HUDEP-2 (cell line): ENCODE measurements around the gene RNPEPL1.

ENCODE experiments used
- DNase-seq, 76 experiments: peaks; one replicate each; lab custom pipeline; 2025; ENCODE audit not compliant: unreplicated experiment in 76 of 76; lab: John Stamatoyannopoulos, UW

The RNPEPL1 gene

DNA sequence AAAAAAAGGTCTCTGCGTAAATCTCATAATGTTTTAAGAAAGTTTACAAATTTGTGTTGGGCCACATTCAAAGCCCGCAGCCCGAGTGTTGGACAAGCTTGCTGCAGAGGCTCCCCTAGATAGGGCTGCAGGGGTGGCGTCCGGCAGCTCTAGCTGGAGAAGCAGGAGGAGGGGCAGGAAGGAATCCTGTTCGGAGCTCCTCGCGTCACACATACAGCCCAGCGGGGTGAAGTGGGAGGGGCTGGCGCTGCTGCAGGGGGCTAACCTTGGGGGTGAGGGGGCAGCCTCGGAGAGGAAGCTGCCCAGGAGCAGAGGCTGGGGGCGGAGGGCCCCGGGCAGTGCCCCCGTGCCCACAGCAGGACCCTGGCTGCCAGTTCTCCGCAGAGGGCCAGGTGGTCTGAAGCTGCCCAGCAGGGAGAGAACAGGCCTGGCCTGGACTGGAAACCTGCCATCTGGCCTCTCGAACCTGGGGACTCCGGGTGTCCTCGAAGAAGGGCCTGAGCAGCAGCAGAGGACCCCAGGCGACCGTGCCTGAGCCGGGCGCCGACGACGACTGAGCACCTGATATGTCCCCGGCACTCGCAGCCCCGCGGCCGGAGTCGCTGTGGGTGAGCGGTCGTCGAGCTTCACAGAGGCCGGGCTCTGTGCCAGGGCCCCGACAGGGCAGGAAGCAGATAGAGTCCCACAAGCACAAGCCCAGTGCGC is 54.4 kb downstream of the RNPEPL1 start:
- DNase-seq, result peak in 18 of 76 experiments; percentile 1 to 58 (median 18)

DNA sequence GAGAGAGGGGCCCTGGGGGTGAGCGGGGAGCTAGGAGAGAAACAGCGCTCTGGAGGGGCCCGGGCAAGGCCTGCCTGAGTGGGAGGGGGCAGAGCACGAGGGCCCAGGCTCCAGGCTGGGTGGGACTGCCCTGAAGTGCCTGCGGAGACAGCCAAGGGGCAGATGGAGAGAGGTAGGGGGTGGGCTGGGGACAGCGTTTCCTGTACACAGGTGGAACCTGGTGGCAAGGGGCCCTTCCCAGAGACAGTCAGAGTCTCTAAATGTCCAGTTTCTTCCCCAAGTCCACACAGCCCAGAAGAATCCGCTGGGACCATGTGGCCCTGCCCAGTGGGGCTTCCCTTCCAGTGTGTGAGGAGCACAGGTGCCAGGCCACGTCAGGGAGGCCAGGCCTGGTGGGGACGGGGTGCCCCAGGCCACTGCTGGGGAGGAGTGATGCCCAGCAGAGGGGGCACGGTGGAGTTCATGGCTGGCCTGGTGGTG is 55.3 kb downstream of the RNPEPL1 start:
- DNase-seq, result no peak

DNA sequence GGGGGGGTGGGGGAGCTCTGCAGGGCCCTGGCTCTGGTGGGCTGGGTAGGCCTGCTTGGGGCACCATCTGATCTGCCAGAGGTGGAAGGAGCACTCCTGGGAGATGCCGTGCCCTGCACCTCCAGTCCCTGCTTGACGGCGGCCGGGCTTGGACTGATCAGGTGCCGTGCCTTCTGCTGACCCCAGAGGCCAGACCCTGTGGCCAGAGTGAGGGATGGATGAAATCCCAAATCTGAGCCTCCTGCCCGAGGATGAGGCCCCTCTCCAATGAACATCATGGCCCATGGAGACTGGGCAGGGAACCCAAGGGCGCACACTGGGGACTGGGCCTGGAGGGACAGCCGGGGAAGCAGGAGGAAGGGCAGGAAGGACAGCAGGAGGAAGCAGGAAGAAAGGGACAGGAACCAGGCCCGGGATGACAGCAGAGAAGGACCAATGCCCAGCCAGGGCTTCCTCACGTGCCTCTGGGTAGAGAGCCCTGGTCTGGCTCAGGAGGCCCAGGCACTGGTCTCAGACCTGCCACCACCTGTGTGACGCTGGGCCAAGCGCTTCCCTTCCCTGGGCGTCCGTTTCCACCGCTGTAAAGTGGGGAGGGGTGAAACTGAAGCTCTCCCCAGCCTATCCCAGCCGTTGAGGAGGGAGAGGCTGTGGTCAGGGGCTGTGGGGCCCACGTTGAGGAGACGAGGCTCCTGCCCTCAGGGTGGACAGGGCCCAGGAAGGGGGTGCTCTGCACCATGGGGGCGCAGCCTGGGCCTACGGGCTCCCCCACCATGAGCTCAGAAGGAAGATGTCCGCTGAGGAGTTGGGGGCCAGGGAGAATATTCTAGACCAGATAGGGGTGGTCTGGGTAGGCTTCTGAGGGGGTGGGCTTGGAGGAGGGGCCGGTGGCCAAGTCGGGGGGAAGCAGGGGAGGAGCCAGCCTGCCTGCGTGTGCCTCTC is 56.0 kb downstream of the RNPEPL1 start:
- no peak for DNase-seq

DNA sequence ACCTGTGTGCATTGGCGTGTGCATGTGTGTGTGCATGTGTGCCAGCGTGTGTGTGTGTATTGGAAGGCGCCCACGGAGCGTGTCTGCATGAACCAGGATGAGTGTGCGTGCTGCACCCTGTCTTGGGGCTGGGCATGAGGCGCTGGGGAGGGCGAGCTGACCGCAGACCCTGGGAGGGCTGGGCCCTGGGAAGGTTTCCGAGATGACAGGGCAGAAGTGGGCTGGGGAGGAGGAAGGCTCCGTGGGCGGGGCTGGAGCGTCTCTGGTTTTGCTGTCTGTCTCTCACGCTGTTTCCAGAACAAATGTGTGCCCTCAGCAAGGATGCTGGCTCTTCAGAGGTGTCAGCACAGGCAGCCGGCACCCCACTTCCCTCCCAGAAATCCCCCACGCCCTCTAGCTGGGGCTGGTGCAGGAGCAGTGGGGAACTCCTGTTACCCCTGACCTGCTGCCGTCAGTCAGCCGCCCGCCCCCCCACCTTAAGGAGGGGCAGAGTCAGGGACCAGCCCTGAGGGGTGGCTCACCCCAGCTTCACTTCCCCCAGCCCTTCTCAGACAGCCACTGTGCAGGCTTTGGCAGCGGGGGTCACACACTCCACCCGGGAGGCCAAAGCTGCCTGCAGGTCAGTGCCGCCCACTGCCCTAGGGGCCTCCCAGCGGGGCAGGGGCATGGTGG is 56.8 kb downstream of the RNPEPL1 start, which contains the start of gene GPR35:
Gene GPR35 (plus strand): TSS at position 531 of the 672 bp plus-strand sequence. CDS start 4,473 bp downstream, outside the sequence.
- DNase-seq, result peak in 18 of 76 experiments; percentile 3 to 51 (median 21)

DNA sequence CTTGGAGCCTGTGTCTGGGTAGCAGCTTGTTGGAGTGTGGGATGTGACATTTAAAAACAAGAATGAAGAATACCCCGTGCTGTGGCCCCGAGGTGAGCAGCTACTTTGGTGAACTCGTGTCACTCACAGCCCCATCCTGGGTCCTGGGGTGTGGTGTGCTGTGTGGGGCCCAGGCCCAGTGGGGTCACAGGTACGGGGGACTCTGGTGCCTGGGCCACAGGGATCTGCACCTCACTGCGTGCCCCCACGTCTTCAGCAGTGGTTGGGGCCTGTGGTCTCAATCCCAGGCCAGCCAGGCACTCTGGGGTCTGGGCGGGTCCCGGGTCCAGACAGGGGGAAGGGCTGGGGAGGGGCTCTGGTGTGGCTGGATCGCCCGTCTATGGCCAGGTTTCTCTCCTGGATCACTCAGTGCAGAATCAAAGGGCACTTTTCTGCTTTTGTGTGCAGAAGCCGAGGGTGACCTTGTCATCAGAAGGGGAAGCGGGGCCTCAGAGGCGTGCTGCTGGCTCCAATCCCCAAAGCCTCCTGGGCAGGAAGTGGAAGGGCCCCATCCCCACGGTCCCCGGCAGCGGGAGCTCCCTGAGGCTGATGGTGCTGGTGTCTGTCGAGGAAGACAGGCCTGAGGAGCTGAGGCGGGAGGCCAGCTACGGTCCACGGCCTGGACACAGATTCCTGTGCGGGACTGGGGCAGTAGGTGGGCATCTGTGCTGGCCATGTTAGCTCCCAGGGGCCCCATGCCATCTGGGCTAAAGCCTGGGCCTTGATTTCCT is 58.4 kb downstream of the RNPEPL1 start:
- DNase-seq, result peak in 1 of 76 experiments; percentile 22

DNA sequence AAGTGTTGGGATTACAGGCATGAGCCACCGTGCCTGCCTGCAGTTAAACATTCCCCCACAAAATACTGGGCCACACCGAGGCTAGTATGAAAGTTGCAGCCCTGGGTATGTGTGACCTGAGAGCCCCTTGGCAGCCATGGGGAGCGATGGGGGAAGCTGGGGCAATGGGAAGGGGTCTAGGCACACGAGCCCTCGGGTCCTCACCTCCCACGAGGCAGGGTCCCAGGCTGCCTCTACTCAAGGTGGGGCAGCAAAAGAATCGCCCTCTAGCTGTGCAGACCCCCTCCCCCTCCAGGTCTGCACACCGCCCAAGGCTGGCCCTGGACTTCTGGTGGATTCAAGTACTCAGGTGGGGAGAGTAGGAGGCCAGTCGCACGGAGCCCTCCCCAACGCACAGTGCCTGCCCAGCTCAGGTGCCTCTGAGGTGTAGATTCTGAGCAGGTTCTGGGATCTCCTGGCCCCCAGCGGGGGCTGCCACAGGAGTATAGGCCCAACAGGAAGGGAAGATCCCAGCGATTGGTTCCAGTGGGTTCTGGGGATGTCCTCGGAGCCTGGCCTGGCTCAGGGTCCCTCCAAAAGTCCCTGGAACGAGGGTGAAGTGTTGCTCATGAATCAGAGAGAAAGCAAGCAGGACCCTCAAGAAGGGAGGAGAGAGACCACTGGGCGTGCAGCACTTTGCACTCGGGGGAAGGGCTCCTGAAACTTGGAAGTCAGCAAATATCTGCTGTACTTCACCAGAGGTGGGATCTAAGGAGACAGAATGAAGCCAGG is 59.6 kb downstream of the RNPEPL1 start:
- no peak for DNase-seq

DNA sequence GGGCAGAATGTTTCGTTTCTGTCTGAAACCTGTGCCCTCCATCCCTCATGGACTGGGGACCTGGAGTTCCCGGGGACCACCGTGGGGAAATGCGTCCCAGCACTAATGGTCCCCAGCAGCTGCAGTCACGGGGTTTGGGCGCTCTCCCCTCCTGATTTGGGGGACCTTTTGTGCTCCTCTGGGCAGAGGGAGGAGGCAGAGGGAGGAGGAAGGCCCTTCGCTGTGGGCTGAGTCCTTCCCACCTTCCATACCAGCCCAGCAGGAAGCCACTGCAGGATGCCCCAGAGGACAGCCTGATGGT is 60.2 kb downstream of the RNPEPL1 start:
- DNase-seq, result no peak

DNA sequence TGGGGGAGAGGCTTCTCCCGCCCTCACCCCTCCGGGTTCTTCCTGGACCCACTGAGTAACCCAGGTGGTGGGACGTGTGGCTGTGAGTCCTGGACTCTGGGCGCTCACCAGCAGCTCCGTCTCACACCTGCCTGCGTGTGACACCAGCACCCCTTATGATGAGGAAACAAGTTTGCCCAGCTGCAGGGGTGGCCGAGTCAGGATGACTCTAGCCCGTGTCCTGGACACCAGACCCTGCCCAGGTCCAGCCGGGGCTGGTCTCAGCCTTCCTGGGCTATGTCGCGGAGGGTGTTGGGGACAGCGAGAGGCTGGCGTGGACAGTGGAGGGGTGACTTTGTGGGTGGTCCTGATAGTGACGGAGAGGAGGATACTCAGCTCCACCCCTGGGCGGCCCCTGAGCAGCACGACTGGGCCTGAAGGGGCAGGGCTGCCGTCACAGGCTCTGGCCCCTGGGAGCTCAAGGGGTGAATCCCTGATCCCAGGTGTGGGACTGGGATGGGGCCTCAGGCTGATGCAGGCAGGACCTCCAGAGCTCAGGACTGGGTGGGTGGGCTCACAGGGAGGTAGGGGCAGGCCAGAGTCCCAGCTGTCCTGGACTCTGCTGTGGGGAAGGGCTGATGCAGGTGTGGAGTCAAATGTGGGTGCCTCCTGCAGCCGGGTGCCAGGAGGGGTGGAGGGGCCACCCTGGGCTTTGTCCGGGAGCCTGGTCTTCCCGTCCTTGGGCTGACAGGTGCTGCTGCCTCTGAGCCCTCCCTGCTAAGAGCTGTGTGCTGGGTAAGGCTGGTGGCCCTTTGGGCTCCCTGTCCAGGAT is 60.7 kb downstream of the RNPEPL1 start:
- no peak for DNase-seq

DNA sequence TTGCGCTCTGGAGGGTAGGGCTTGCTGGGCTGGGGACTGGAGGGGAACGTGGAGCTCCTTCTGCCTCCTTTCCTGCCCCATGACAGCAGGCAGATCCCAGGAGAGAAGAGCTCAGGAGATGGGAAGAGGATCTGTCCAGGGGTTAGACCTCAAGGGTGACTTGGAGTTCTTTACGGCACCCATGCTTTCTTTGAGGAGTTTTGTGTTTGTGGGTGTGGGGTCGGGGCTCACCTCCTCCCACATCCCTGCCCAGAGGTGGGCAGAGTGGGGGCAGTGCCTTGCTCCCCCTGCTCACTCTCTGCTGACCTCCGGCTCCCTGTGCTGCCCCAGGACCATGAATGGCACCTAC is 61.3 kb downstream of the RNPEPL1 start:
- DNase-seq, result no peak

DNA sequence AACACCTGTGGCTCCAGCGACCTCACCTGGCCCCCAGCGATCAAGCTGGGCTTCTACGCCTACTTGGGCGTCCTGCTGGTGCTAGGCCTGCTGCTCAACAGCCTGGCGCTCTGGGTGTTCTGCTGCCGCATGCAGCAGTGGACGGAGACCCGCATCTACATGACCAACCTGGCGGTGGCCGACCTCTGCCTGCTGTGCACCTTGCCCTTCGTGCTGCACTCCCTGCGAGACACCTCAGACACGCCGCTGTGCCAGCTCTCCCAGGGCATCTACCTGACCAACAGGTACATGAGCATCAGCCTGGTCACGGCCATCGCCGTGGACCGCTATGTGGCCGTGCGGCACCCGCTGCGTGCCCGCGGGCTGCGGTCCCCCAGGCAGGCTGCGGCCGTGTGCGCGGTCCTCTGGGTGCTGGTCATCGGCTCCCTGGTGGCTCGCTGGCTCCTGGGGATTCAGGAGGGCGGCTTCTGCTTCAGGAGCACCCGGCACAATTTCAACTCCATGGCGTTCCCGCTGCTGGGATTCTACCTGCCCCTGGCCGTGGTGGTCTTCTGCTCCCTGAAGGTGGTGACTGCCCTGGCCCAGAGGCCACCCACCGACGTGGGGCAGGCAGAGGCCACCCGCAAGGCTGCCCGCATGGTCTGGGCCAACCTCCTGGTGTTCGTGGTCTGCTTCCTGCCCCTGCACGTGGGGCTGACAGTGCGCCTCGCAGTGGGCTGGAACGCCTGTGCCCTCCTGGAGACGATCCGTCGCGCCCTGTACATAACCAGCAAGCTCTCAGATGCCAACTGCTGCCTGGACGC is 61.9 kb downstream of the RNPEPL1 start:
- no peak for DNase-seq
